ENCODE measurements around the gene FFAR4.

GRCh38 chr10:93614101-93614825 lies 47.8 kb downstream of the FFAR4 start:
- TF ChIP-seq, protein P1, sequence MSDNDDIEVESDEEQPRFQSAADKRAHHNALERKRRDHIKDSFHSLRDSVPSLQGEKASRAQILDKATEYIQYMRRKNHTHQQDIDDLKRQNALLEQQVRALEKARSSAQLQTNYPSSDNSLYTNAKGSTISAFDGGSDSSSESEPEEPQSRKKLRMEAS (IDR thresholded peaks at IDR 0.05; ENCODE audit: insufficient read depth, insufficient read length): no peak
- TF ChIP-seq, protein P2, sequence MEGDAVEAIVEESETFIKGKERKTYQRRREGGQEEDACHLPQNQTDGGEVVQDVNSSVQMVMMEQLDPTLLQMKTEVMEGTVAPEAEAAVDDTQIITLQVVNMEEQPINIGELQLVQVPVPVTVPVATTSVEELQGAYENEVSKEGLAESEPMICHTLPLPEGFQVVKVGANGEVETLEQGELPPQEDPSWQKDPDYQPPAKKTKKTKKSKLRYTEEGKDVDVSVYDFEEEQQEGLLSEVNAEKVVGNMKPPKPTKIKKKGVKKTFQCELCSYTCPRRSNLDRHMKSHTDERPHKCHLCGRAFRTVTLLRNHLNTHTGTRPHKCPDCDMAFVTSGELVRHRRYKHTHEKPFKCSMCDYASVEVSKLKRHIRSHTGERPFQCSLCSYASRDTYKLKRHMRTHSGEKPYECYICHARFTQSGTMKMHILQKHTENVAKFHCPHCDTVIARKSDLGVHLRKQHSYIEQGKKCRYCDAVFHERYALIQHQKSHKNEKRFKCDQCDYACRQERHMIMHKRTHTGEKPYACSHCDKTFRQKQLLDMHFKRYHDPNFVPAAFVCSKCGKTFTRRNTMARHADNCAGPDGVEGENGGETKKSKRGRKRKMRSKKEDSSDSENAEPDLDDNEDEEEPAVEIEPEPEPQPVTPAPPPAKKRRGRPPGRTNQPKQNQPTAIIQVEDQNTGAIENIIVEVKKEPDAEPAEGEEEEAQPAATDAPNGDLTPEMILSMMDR (IDR thresholded peaks at IDR 0.05; ENCODE audit: extremely low read depth in 1 of 2, insufficient read depth in 1 of 2, low read depth in 1 of 2, low read length in 2 of 2): no peak
- no peak for TF ChIP-seq POLR2A (IDR thresholded peaks at IDR 0.05; ENCODE audit: low read depth, low read length)
- no peak for TF ChIP-seq FOS (IDR thresholded peaks at IDR 0.05; ENCODE audit: borderline replicate concordance, insufficient read depth, low read length)
